Neuronal stem cell (in vitro differentiated cells): ENCODE data around the gene RABL6. TPM values are rescaled to one million over a fixed set of nuclear protein-coding genes. Genes with fewer than 3 reads are reported as not detected.

ENCODE experiments used
- DNase-seq: peaks from one replicate; pipeline ENCODE4 v3.0.0-alpha.2; 2013; ENCODE audit warnings: low spot score
- H2AFZ ChIP-seq: one replicate; pipeline ENCODE4 v1.6.1; 2013; ENCODE audit warnings: mild to moderate bottlenecking, low read length, inconsistent platforms
- H2AK5ac ChIP-seq: 2 replicates; pipeline ENCODE4 v1.6.1; 2013; ENCODE audit warnings: low read depth, mild to moderate bottlenecking, inconsistent platforms, low read length, moderate library complexity, mixed read lengths
- H2BK120ac ChIP-seq: 2 replicates; pipeline ENCODE4 v1.6.1; 2013; ENCODE audit warnings: low read depth, mild to moderate bottlenecking, inconsistent platforms, low read length, moderate library complexity, mixed read lengths
- H2BK12ac ChIP-seq: one replicate; pipeline ENCODE4 v1.6.1; 2013; ENCODE audit warnings: low read length, inconsistent platforms
- H2BK15ac ChIP-seq: 2 replicates; pipeline ENCODE4 v1.6.1; 2013; ENCODE audit warnings: mild to moderate bottlenecking, low read length, inconsistent platforms, mixed read lengths
- H2BK5ac ChIP-seq: one replicate; pipeline ENCODE4 v1.6.1; 2013; ENCODE audit warnings: inconsistent platforms, mild to moderate bottlenecking, low read length, moderate library complexity
- H3K14ac ChIP-seq: one replicate; pipeline ENCODE4 v1.6.1; 2013; ENCODE audit warnings: low read length, inconsistent platforms
- H3K18ac ChIP-seq: 2 replicates; pipeline ENCODE4 v1.6.1; 2013; ENCODE audit warnings: low read length, inconsistent platforms
- H3K23ac ChIP-seq: 2 replicates; pipeline ENCODE4 v1.6.1; 2013; ENCODE audit warnings: low read depth, mild to moderate bottlenecking, mixed read lengths, low read length, inconsistent platforms; ENCODE audit not compliant: poor library complexity
- H3K27ac ChIP-seq: replicated peaks from 3 replicates; pipeline ENCODE4 v1.5.1; 2013; ENCODE audit warnings: low read length, inconsistent platforms
- H3K27me3 ChIP-seq, 3 experiments: 2 replicates each; pipeline ENCODE4 v1.6.1; 2013; ENCODE audit warnings: low read length in 3 of 3, mild to moderate bottlenecking in 2 of 3, inconsistent platforms in 1 of 3, low read depth in 1 of 3, mixed read lengths in 1 of 3, moderate library complexity in 1 of 3; ENCODE audit not compliant: control insufficient read depth in 3 of 3, insufficient read depth in 3 of 3
- H3K36me3 ChIP-seq, 2 donors: replicated peaks in 1 of 2; 2 replicates each; pipeline ENCODE4 v1.6.1; 2013; ENCODE audit warnings: low read length in 2 of 2; ENCODE audit not compliant: control insufficient read depth in 2 of 2, insufficient read depth in 2 of 2
- H3K4ac ChIP-seq: 2 replicates; pipeline ENCODE4 v1.6.1; 2013; ENCODE audit warnings: inconsistent platforms, mild to moderate bottlenecking, low read length, moderate library complexity
- H3K4me1 ChIP-seq, 2 donors: 1 replicate in 1 of 2; 2 replicates in 1 of 2; pipeline ENCODE4 v1.6.1; 2013; ENCODE audit warnings: low read length in 2 of 2, low read depth in 1 of 2; ENCODE audit not compliant: control insufficient read depth in 2 of 2, insufficient read depth in 1 of 2
- H3K4me2 ChIP-seq: one replicate; pipeline ENCODE4 v1.6.1; 2013; ENCODE audit warnings: mild to moderate bottlenecking, low read length, inconsistent platforms; ENCODE audit not compliant: insufficient read depth, poor library complexity, severe bottlenecking
- H3K4me3 ChIP-seq, 2 donors: 2 replicates each; pipeline ENCODE4 v1.5.1; 2013; ENCODE audit warnings: low read length in 2 of 2, mild to moderate bottlenecking in 2 of 2, inconsistent platforms in 1 of 2, moderate library complexity in 1 of 2
- H3K79me1 ChIP-seq: one replicate; pipeline ENCODE4 v1.6.1; 2013; ENCODE audit warnings: low read depth, mild to moderate bottlenecking, inconsistent platforms, low read length, moderate library complexity
- H3K9ac ChIP-seq: one replicate; pipeline ENCODE4 v1.6.1; 2013; ENCODE audit warnings: mild to moderate bottlenecking, low read depth, low read length, inconsistent platforms; ENCODE audit not compliant: poor library complexity
- H3K9me3 ChIP-seq, 2 donors: replicated peaks in 1 of 2; 2 replicates each; pipeline versions ENCODE3 to v1.6.1; 2013; ENCODE audit warnings: low read length in 2 of 2, mild to moderate bottlenecking in 2 of 2, inconsistent platforms in 1 of 2, low read depth in 1 of 2, mixed read lengths in 1 of 2, moderate library complexity in 1 of 2; ENCODE audit not compliant: control insufficient read depth in 2 of 2, insufficient read depth in 1 of 2
- H4K8ac ChIP-seq: one replicate; pipeline ENCODE4 v1.6.1; 2013; ENCODE audit warnings: low read depth, mild to moderate bottlenecking, inconsistent platforms, low read length, moderate library complexity
- H4K91ac ChIP-seq: one replicate; pipeline ENCODE4 v1.6.1; 2013; ENCODE audit warnings: low read length, low read depth, mild to moderate bottlenecking, inconsistent platforms; ENCODE audit not compliant: poor library complexity
- WGBS, 2 donors: extraction: QIAGEN DNeasy Blood & Tissue Kit; methylation state at CpG; one replicate each; pipeline ENCODE4 v1.1.7; 2013; ENCODE audit warnings: missing lambda C conversion rate in 2 of 2, mixed read lengths in 1 of 2; ENCODE audit not compliant: insufficient read length in 2 of 2, insufficient replicate concordance in 1 of 2; ENCODE audit errors: extremely low coverage in 2 of 2; 5-methylcytosine and 5-hydroxymethylcytosine counted together
- small RNA-seq: library from polyadenylated mRNA; stranded (forward); fragments of <200 nt; extraction: miRNeasy Mini kit (QIAGEN cat#:217004); gene quantifications from one replicate; pipeline ENCODE3, GENCODE V24; 2013; ENCODE audit not compliant: insufficient read depth

RABL6 gene

GRCh38 chr9:136888454-136888853 is 80.7 kb downstream of the RABL6 start:
- peaks cover 3 to 7% of the 10 kb centered on the region in 2 donors for H3K4me1 ChIP-seq
- no peak overlapping the region for H3K4me2 ChIP-seq
- no peak overlapping the region for H2BK5ac ChIP-seq
- no peak overlapping the region for H3K18ac ChIP-seq
- H3K27me3 ChIP-seq = no peaks in the 10 kb centered on the region
- H3K36me3 ChIP-seq = peaks cover 9 to 41% of the 10 kb centered on the region in 2 donors
- peak overlapping the region; percentile 48 for H4K8ac ChIP-seq
- DNase-seq = no peak
- no peak overlapping the region for H2BK15ac ChIP-seq
- H3K14ac ChIP-seq = no peak overlapping the region
- H3K4me3 ChIP-seq = peak overlapping the region; percentile 6 to 35
- no peak overlapping the region for H3K27ac ChIP-seq
- H4K91ac ChIP-seq = no peak overlapping the region
- no peak overlapping the region for H3K23ac ChIP-seq
- no peak overlapping the region for H3K4ac ChIP-seq
- H3K9me3 ChIP-seq = no peaks in the 10 kb centered on the region
- H3K79me1 ChIP-seq = peaks cover 25% of the 10 kb centered on the region
- no peak overlapping the region for H2AK5ac ChIP-seq
- H3K9ac ChIP-seq = no peak overlapping the region
- H2AFZ ChIP-seq = no peak overlapping the region
- H2BK120ac ChIP-seq = no peak overlapping the region
- WGBS, 2 donors = no CpG with 5 or more reads among the region's 8 CpGs
- H2BK12ac ChIP-seq = no peak overlapping the region

- Histone ChIP-seq H2AK5ac (no peak overlapping the region), H3K23ac (peak overlapping the region; percentile 55), H2BK12ac (no peak overlapping the region), H4K8ac (no peak overlapping the region), H3K79me1 (peaks cover 29% of the 10 kb centered on the region), H3K27ac (no peak overlapping the region), H3K9ac (peak overlapping the region; percentile 60), H3K9me3 (no peaks in the 10 kb centered on the region), H3K4me2 (no peak overlapping the region), H3K4me1 (peaks cover 3 to 7% of the 10 kb centered on the region in 2 donors), H2BK120ac (no peak overlapping the region), H2BK5ac (no peak overlapping the region), H3K14ac (no peak overlapping the region), H3K4me3 (no peak overlapping the region), H4K91ac (no peak overlapping the region), H3K27me3 (no peaks in the 10 kb centered on the region), H2BK15ac (no peak overlapping the region), H3K4ac (no peak overlapping the region), H2AFZ (no peak overlapping the region), H3K36me3 (peaks cover 11 to 50% of the 10 kb centered on the region in 2 donors), H3K18ac (no peak overlapping the region)
- WGBS, 2 donors = no CpG with 5 or more reads among the region's 42 CpGs
- DNase-seq = no peak
These were observed 82.1 kb downstream of the RABL6 start for GRCh38 chr9:136889858-136890257.

- H3K4me2 ChIP-seq = no peak overlapping the region
- H3K18ac ChIP-seq = no peak overlapping the region
- peaks cover 33% of the 10 kb centered on the region for H3K79me1 ChIP-seq
- H3K27me3 ChIP-seq = no peaks in the 10 kb centered on the region
- no peak overlapping the region for H2AFZ ChIP-seq
- H4K91ac ChIP-seq = no peak overlapping the region
- H3K9me3 ChIP-seq = no peaks in the 10 kb centered on the region
- H3K23ac ChIP-seq = no peak overlapping the region
- no peak overlapping the region for H3K27ac ChIP-seq
- H3K36me3 ChIP-seq = peaks cover 16 to 55% of the 10 kb centered on the region in 2 donors
- no peak overlapping the region for H3K4ac ChIP-seq
- peaks cover 3 to 7% of the 10 kb centered on the region in 2 donors for H3K4me1 ChIP-seq
- H3K9ac ChIP-seq = peak overlapping the region; percentile 21
- no peak overlapping the region for H2BK12ac ChIP-seq
- H4K8ac ChIP-seq = no peak overlapping the region
- peak overlapping the region in 1 of 2 donors; percentile 61 for H3K4me3 ChIP-seq
- no peak overlapping the region for H3K14ac ChIP-seq
- WGBS, 2 donors = no CpG with 5 or more reads among the region's 13 CpGs
- no peak overlapping the region for H2AK5ac ChIP-seq
- no peak overlapping the region for H2BK120ac ChIP-seq
- H2BK15ac ChIP-seq = no peak overlapping the region
- no peak overlapping the region for H2BK5ac ChIP-seq
- DNase-seq = no peak
These were observed 82.9 kb downstream of the RABL6 start for GRCh38 chr9:136890661-136891060.

Small RNA genes lying within 50 kb of the gene (small RNA-seq; reads per million reads assigned to genes)
- gene AL355987.2 (not detected), gene ATP6V1G1P3 (not detected), gene MIR4292 (not detected), gene MIR4479 (not detected)
